Measurements from ENCODE around the gene SMG7.
A peak's percentile ranks its signal among the peaks of the same experiment; 100 is the strongest.

- 0 out of 2 replicates have a peak, but pooled peaks have one; percentile 12 for TF ChIP-seq CTCF (conservative IDR thresholded peaks at IDR 0.05; ENCODE audit: low read depth, low read length)
- TF ChIP-seq MAFK (IDR thresholded peaks at IDR 0.05; ENCODE audit: low read depth, low read length), result no peak
- TF ChIP-seq SMC3 (IDR thresholded peaks at IDR 0.05; ENCODE audit: low read depth, low read length), result no peak
- peak; percentile 70 for TF ChIP-seq POLR2A (IDR thresholded peaks at IDR 0.05; ENCODE audit: low read depth, low read length)
- TF ChIP-seq, protein P1, sequence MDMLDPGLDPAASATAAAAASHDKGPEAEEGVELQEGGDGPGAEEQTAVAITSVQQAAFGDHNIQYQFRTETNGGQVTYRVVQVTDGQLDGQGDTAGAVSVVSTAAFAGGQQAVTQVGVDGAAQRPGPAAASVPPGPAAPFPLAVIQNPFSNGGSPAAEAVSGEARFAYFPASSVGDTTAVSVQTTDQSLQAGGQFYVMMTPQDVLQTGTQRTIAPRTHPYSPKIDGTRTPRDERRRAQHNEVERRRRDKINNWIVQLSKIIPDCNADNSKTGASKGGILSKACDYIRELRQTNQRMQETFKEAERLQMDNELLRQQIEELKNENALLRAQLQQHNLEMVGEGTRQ (IDR thresholded peaks at IDR 0.05; ENCODE audit: low read depth, low read length), result peak; percentile 29; the same call in 1 of the 2 replicates
Observed at GRCh38 chr1:183470961-183471742, 1.1 kb upstream of the SMG7 start.

Data from IMR-90 (cell line).